GM12878 (cell line): ENCODE measurements around the gene TAAR8. TPM values are rescaled to one million over a fixed set of nuclear protein-coding genes. Genes with fewer than 3 reads are reported as not detected.

ENCODE experiments used
- ATAC-seq: fragments of 200-7000 bp; cut with Tn5 transposase; 3 replicates; pipeline ENCODE4 v1.9.1; 2020; ENCODE audit warnings: mild to moderate bottlenecking, moderate library complexity
- Bru-seq: library from RNA; stranded (reverse); fragments of 400-500 nt; gene quantifications from one replicate; lab custom pipeline; 2021; lab: Mats Ljungman, UMichigan
- BruChase-seq, 2 experiments: library from RNA; stranded (reverse); fragments of 400-500 nt; gene quantifications; one replicate each; lab custom pipeline; 2021; lab: Mats Ljungman, UMichigan
- BruUV-seq: library from RNA; stranded (reverse); fragments of 400-500 nt; replicated peaks from 2 replicates; lab custom pipeline; 2021; lab: Mats Ljungman, UMichigan
- CTCF ChIA-PET: fragments of 300-600 bp; sonication (Branson Sonifier 250); formaldehyde crosslinking; extraction: SDS; loops from one replicate; lab custom pipeline; 2021; ENCODE audit warnings: inconsistent platforms; lab: Yijun Ruan, JAX
- POLR2A ChIA-PET: fragments of 350-600 bp; formaldehyde crosslinking; extraction: SDS; loops from one replicate; lab custom pipeline; 2021; ENCODE audit warnings: inconsistent platforms; lab: Charles Lee
- RAD21 ChIA-PET: fragments of 300-600 bp; sonication (Branson Sonifier 250); formaldehyde crosslinking; loops from one replicate; lab custom pipeline; 2023; ENCODE audit warnings: antibody characterized with exemption; ENCODE audit not compliant: unreplicated experiment; lab: Charles Lee
- SMC1A ChIA-PET: fragments of 300-600 bp; sonication (Branson Sonifier 250); formaldehyde crosslinking; loops from one replicate; lab custom pipeline; 2023; ENCODE audit not compliant: unreplicated experiment, uncharacterized antibody; lab: Charles Lee
- DNase-seq: peaks from one replicate; pipeline ENCODE4 v3.0.0-alpha.2; 2011; ENCODE audit warnings: low read depth, low spot score
- FAIRE-seq: peaks from 3 replicates; lab custom pipeline; 2011; peaks lifted over from hg19 to GRCh38; lab: Jason Lieb, UNC
- H2AFZ ChIP-seq: 2 replicates; pipeline ENCODE4 v1.6.0; 2011; ENCODE audit warnings: low read depth, low read length, control low read depth; ENCODE audit not compliant: control insufficient read depth
- H3K27ac ChIP-seq: 2 replicates; pipeline ENCODE4 v1.5.1; 2011; ENCODE audit warnings: control low read depth; ENCODE audit not compliant: control insufficient read depth, insufficient read depth
- H3K27me3 ChIP-seq, 2 experiments: replicated peaks in 1 of 2; 2 replicates each; pipeline versions ENCODE4 v1.6.0 to v1.6.1; 2011; ENCODE audit warnings: low read length in 1 of 2; ENCODE audit not compliant: control insufficient read depth in 2 of 2, insufficient read depth in 2 of 2
- H3K36me3 ChIP-seq, 2 experiments: 2 replicates each; pipeline ENCODE4 v1.5.1; 2011; ENCODE audit warnings: low read length in 1 of 2; ENCODE audit not compliant: control insufficient read depth in 2 of 2, insufficient read depth in 2 of 2
- H3K4me1 ChIP-seq: 2 replicates; pipeline ENCODE4 v1.6.1; 2011; ENCODE audit warnings: mild to moderate bottlenecking, low read length, moderate library complexity, mixed read lengths; ENCODE audit not compliant: control insufficient read depth, insufficient read depth
- H3K4me2 ChIP-seq: 2 replicates; pipeline ENCODE4 v1.6.0; 2011; ENCODE audit warnings: control low read depth; ENCODE audit not compliant: control insufficient read depth, insufficient read depth
- H3K4me3 ChIP-seq: fragments of 200-600 bp; sonication (generic); 2 replicates; pipeline ENCODE4 v1.5.1; 2016
- H3K79me2 ChIP-seq: 2 replicates; pipeline ENCODE4 v1.6.0; 2011; ENCODE audit warnings: low read length; ENCODE audit not compliant: control insufficient read depth, insufficient read depth
- H3K9ac ChIP-seq: 2 replicates; pipeline ENCODE4 v1.8.0; 2011; ENCODE audit warnings: low read length, control low read depth, mixed read lengths; ENCODE audit not compliant: control insufficient read depth, insufficient read depth
- H3K9me3 ChIP-seq: replicated peaks from 3 replicates; pipeline ENCODE4 v1.5.1; 2011; ENCODE audit warnings: mild to moderate bottlenecking, low read length; ENCODE audit not compliant: control insufficient read depth, insufficient read depth
- H4K20me1 ChIP-seq: 2 replicates; pipeline ENCODE4 v1.6.0; 2011; ENCODE audit not compliant: control insufficient read depth, insufficient read depth
- CHD1 ChIP-seq: IDR thresholded peaks from 2 replicates; pipeline ENCODE4 v1.6.1; 2012; ENCODE audit warnings: low read depth, low read length, improper control_type of control experiment
- FOS ChIP-seq: IDR thresholded peaks from 3 replicates; pipeline ENCODE4 v1.6.1; 2011; ENCODE audit warnings: borderline replicate concordance; ENCODE audit not compliant: insufficient read length; ENCODE audit errors: extremely low read depth
- FOXK2 ChIP-seq: fragments of 450-650 bp; IDR thresholded peaks from 2 replicates; pipeline ENCODE4 v1.6.1; 2017; ENCODE audit warnings: mild to moderate bottlenecking, moderate library complexity
- GABPA ChIP-seq: IDR thresholded peaks from 2 replicates; pipeline ENCODE4 v1.6.1; 2014; ENCODE audit warnings: antibody characterized with exemption, low read depth, mild to moderate bottlenecking, inconsistent platforms
- IRF4 ChIP-seq: IDR thresholded peaks from 2 replicates; pipeline ENCODE4 v1.6.1; 2011; ENCODE audit warnings: low read depth, low read length
- MTA3 ChIP-seq: IDR thresholded peaks from 2 replicates; pipeline ENCODE4 v1.6.1; 2012; ENCODE audit warnings: low read length, inconsistent platforms, borderline replicate concordance
- NRF1 ChIP-seq: conservative IDR thresholded peaks from 2 replicates; pipeline ENCODE4 v1.6.1; 2011; ENCODE audit warnings: mild to moderate bottlenecking, low read depth, low read length, improper control_type of control experiment
- SIX5 ChIP-seq: IDR thresholded peaks from 2 replicates; pipeline ENCODE4 v1.6.1; 2011; ENCODE audit warnings: mild to moderate bottlenecking, low read depth, low read length, moderate library complexity; ENCODE audit not compliant: severe bottlenecking
- SP1 ChIP-seq: IDR thresholded peaks from one replicate; pipeline ENCODE4 v1.6.1; 2011; ENCODE audit warnings: low read depth, low read length
- SPI1 ChIP-seq: IDR thresholded peaks from 2 replicates; pipeline ENCODE4 v1.6.1; 2011; ENCODE audit warnings: low read depth, mild to moderate bottlenecking, low read length, moderate library complexity, borderline replicate concordance; ENCODE audit not compliant: insufficient read depth
- ZNF24 ChIP-seq: fragments of 450-650 bp; IDR thresholded peaks from 2 replicates; pipeline ENCODE4 v1.6.1; 2017; ENCODE audit warnings: antibody characterized with exemption, mild to moderate bottlenecking
- ZSCAN29 ChIP-seq: fragments of 450-650 bp; IDR thresholded peaks from 2 replicates; pipeline ENCODE4 v1.6.1; 2017; ENCODE audit warnings: mild to moderate bottlenecking, moderate library complexity
- WGBS: methylation state at CpG from one replicate; pipeline ENCODE4 v1.1.6; 2016; ENCODE audit warnings: low lambda C conversion rate; ENCODE audit not compliant: insufficient replicate concordance, insufficient coverage; ENCODE audit errors: missing lambda C conversion rate; 5-methylcytosine and 5-hydroxymethylcytosine counted together
- in situ Hi-C: fragments of 300-500 bp; cut with MboI; formaldehyde crosslinking; loops from 9 replicates; pipeline ENCODE4 v1.14.3; 2018; ENCODE audit warnings: mixed read lengths
- intact Hi-C: fragments of 100-400 bp; cut with micrococcal nuclease; formaldehyde crosslinking; loops from one replicate; pipeline ENCODE4 v1.14.2; 2022; ENCODE audit not compliant: unreplicated experiment
- long read RNA-seq, 2 experiments: library from polyadenylated mRNA; unstranded; transcript quantifications; one replicate each; pipeline ENCODE4 v2.0.0, GENCODE V29; 2019 to 2020
- polyA minus RNA-seq, 3 experiments: library from RNA; depleted of rRNA, polyadenylated mRNA; stranded (reverse); fragments of >200 nt; gene quantifications; 2 replicates each; pipeline ENCODE4 v1.2.3, GENCODE V29; 2011
- polyA plus RNA-seq, 11 experiments: library from polyadenylated mRNA; depleted of rRNA in 4 of 11; unstranded in 6 of 11; stranded (reverse) in 5 of 11; fragments of >200 nt; fragmentation: Nextera tagmentation in 4 of 11; fragmentation: Illumina TruSeq in 1 of 11; extraction: Ambion mirVana in 4 of 11; extraction: Trizol in 1 of 11; gene quantifications; 1 replicate in 1 of 11; 2 replicates in 10 of 11; pipeline versions ENCODE4 v1.2.1 to v1.2.3, GENCODE V29; 2011 to 2016; ENCODE audit warnings: inconsistent platforms in 2 of 11, missing spikeins in 2 of 11, low read depth in 1 of 11
- total RNA-seq, 4 experiments: library from RNA; depleted of rRNA in 3 of 4; stranded (reverse); fragments of >200 nt in 3 of 4; fragmentation: Illumina TruSeq in 1 of 4; extraction: Trizol in 1 of 4; gene quantifications; 2 replicates each; pipeline versions ENCODE4 v1.2.1 to v1.2.3, GENCODE V29; 2013 to 2021

TAAR8 gene, protein sequence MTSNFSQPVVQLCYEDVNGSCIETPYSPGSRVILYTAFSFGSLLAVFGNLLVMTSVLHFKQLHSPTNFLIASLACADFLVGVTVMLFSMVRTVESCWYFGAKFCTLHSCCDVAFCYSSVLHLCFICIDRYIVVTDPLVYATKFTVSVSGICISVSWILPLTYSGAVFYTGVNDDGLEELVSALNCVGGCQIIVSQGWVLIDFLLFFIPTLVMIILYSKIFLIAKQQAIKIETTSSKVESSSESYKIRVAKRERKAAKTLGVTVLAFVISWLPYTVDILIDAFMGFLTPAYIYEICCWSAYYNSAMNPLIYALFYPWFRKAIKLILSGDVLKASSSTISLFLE
- not detected in 2 replicates for total RNA-seq (2013; cell fraction: nucleolus; rRNA removed)
- total RNA-seq (2014; rRNA removed): not detected in 2 replicates
- not detected in 2 replicates for total RNA-seq (2014; rRNA removed; fragmentation: Illumina TruSeq; extraction: Trizol)
- not detected in 2 replicates for total RNA-seq (2021)
- not detected for polyA plus RNA-seq (2011; ENCODE audit: low read depth)
- polyA plus RNA-seq (2011; rRNA removed): not detected in 2 replicates
- not detected in 2 replicates for polyA plus RNA-seq (2011; cell fraction: cytosol; rRNA removed)
- not detected in 2 replicates for polyA plus RNA-seq (2011; cell fraction: nucleus; rRNA removed)
- polyA plus RNA-seq (2012): not detected in 2 replicates
- polyA plus RNA-seq (2014; fragmentation: Illumina TruSeq; extraction: Trizol): not detected in 2 replicates
- not detected for polyA plus RNA-seq (2014; fragmentation: Nextera tagmentation; extraction: Ambion mirVana)
- not detected in 2 replicates for polyA plus RNA-seq (2014; rRNA removed)
- not detected for polyA plus RNA-seq (2016; fragmentation: Nextera tagmentation; extraction: Ambion mirVana)
- polyA minus RNA-seq (2011; rRNA and poly(A)+ RNA removed): not detected in 2 replicates
- polyA minus RNA-seq (2011; cell fraction: cytosol; rRNA and poly(A)+ RNA removed): not detected in 2 replicates
- polyA minus RNA-seq (2011; cell fraction: nucleus; rRNA and poly(A)+ RNA removed): not detected in 2 replicates
- Bru-seq, nascent RNA: not detected
- BruChase-seq, experiment 1, labeled RNA remaining after a 6-hour chase: not detected
- not detected for BruChase-seq, experiment 2, labeled RNA remaining after a 2-hour chase
- long read RNA-seq, experiment 1: 0 reads
- long read RNA-seq, experiment 2: 0 reads

DNA sequence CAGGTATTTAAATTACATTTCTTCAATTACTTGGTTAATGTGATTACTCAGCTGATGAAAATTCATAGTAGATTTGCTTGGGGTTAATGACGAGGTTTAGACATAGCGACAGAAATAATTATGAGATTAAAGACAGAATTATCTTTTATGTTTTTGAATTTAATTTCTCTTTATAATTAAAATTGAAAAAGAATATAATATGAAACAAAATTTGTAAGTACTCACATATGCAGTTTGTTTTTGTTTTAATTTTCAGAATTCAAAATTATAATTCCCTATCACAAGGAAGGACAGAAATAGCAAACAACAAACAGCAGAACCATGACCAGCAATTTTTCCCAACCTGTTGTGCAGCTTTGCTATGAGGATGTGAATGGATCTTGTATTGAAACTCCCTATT is at the start of gene TAAR8:
Gene TAAR8 (plus strand): TSS at position 301 of the 400 bp plus-strand sequence. CDS start 21 bp downstream, at position 322.
- H3K4me2 ChIP-seq: no peak within 1 kb of the TSS
- no peaks in the 10 kb centered on the region for H3K79me2 ChIP-seq
- BruUV-seq: no TSS peak
- intact Hi-C loops (no loop called here), in situ Hi-C loops (no loop called here)
- ChIA-PET POLR2A (no interaction called here), CTCF (interaction anchor here (1.3 kb wide), 1 partner anchor 10 kb away, joined by 3 read pairs; no protein-coding TSS in a partner anchor), RAD21 (no interaction called here), SMC1A (interaction anchor here (1.7 kb wide), 1 partner anchor 11 kb away, joined by 3 read pairs; no protein-coding TSS in a partner anchor)
- WGBS: 55% methylated on average over 2 of the region's 2 CpGs
- no peak within 1 kb of the TSS for H3K4me3 ChIP-seq
- ATAC-seq (no peak), FAIRE-seq (no peak), DNase-seq (no peak)
- H3K36me3 ChIP-seq: no peaks in the 10 kb centered on the region
- H3K27me3 ChIP-seq: no peaks in the 10 kb centered on the region; a peak in 1 of 4 replicates
- H3K9me3 ChIP-seq: no peaks in the 10 kb centered on the region
- H2AFZ ChIP-seq: no peak within 1 kb of the TSS
- no peaks in the 10 kb centered on the region for H3K4me1 ChIP-seq
- no peaks in the 10 kb centered on the region for H4K20me1 ChIP-seq
- TF ChIP-seq GABPA (no peak), NRF1 (no peak), FOXK2 (no peak), CHD1 (no peak), SPI1 (no peak), SP1 (no peak), SIX5 (no peak), IRF4 (no peak), FOS (no peak), ZSCAN29 (no peak), ZNF24 (no peak), MTA3 (no peak)
- H3K27ac ChIP-seq: no peak within 1 kb of the TSS
- H3K9ac ChIP-seq: no peak within 1 kb of the TSS
